ENCODE measurements around the gene TTC28.
"Not testable (repeated sequence)": the region's sequence is repeated elsewhere in the genome, so short reads cannot be mapped to it uniquely, and the experiment has no call there.

DNA sequence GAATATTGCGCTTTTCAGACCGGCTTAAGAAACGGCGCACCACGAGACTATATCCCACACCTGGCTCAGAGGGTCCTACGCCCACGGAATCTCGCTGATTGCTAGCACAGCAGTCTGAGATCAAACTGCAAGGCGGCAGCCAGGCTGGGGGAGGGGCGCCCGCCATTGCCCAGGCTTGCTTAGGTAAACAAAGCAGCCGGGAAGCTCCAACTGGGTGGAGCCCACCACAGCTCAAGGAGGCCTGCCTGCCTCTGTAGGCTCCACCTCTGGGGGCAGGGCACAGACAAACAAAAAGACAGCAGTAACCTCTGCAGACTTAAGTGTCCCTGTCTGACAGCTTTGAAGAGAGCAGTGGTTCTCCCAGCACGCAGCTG, 16.1 kb downstream of the TTC28 start:
- TF ChIP-seq POLR2A (IDR thresholded peaks at IDR 0.05) = not testable (repeated sequence)
- TF ChIP-seq, protein P1, sequence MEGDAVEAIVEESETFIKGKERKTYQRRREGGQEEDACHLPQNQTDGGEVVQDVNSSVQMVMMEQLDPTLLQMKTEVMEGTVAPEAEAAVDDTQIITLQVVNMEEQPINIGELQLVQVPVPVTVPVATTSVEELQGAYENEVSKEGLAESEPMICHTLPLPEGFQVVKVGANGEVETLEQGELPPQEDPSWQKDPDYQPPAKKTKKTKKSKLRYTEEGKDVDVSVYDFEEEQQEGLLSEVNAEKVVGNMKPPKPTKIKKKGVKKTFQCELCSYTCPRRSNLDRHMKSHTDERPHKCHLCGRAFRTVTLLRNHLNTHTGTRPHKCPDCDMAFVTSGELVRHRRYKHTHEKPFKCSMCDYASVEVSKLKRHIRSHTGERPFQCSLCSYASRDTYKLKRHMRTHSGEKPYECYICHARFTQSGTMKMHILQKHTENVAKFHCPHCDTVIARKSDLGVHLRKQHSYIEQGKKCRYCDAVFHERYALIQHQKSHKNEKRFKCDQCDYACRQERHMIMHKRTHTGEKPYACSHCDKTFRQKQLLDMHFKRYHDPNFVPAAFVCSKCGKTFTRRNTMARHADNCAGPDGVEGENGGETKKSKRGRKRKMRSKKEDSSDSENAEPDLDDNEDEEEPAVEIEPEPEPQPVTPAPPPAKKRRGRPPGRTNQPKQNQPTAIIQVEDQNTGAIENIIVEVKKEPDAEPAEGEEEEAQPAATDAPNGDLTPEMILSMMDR (IDR thresholded peaks at IDR 0.05) = not testable (repeated sequence)

Measured in lower leg skin (tissue), 3 donors.